Thoracic aorta (tissue), 2 donors: ENCODE data around the gene CEP131. TPM values are rescaled to one million over a fixed set of nuclear protein-coding genes. Genes with fewer than 3 reads are reported as not detected.

Source experiments
- ATAC-seq: fragments of 150-250 bp; one replicate; pipeline ENCODE4 v1.8.0; 2017; ENCODE audit warnings: low read depth; ENCODE audit not compliant: insufficient number of reproducible peaks, low FRiP score
- DNase-seq: peaks from one replicate; pipeline ENCODE4 v3.0.0-alpha.2; 2020; ENCODE audit warnings: low spot score
- H3K27ac ChIP-seq, 2 donors: fragments of 200-600 bp; sonication (generic); 1 replicate in 1 of 2; 2 replicates in 1 of 2; pipeline ENCODE4 v1.5.1; 2016; ENCODE audit warnings: mild to moderate bottlenecking in 2 of 2, moderate library complexity in 2 of 2
- H3K27me3 ChIP-seq: fragments of 200-600 bp; sonication (generic); replicated peaks from 2 replicates; pipeline ENCODE4 v1.6.0; 2016; ENCODE audit warnings: mild to moderate bottlenecking; ENCODE audit not compliant: insufficient read depth
- H3K36me3 ChIP-seq: fragments of 200-600 bp; sonication (generic); one replicate; pipeline ENCODE4 v1.5.1; 2016
- H3K4me1 ChIP-seq, 2 donors: fragments of 200-600 bp; sonication (generic); 1 replicate in 1 of 2; 2 replicates in 1 of 2; pipeline versions ENCODE4 v1.5.1 to v1.6.0; 2016; ENCODE audit warnings: low read depth in 2 of 2, mild to moderate bottlenecking in 1 of 2; ENCODE audit not compliant: control insufficient read depth in 1 of 2
- H3K4me3 ChIP-seq: fragments of 200-600 bp; sonication (generic); 2 replicates; pipeline ENCODE4 v1.5.1; 2016; ENCODE audit warnings: mild to moderate bottlenecking
- H3K9me3 ChIP-seq: fragments of 200-600 bp; sonication (generic); 2 replicates; pipeline ENCODE4 v1.5.1; 2016
- total RNA-seq, 2 donors: library from RNA; depleted of rRNA; stranded (reverse); fragments of >200 nt; gene quantifications; one replicate each; pipeline versions ENCODE4 v1.1.0 to v1.2.3, GENCODE V29; 2016
- TF ChIP-seq, protein P1 (sequence below): fragments of 200-600 bp; sonication (generic); IDR thresholded peaks from one replicate; pipeline ENCODE4 v1.5.1; 2019; ENCODE audit warnings: antibody characterized with exemption

The CEP131 gene
- total RNA-seq, 2 donors from 2014 or later: 5.8 to 11.4 TPM

DNA sequence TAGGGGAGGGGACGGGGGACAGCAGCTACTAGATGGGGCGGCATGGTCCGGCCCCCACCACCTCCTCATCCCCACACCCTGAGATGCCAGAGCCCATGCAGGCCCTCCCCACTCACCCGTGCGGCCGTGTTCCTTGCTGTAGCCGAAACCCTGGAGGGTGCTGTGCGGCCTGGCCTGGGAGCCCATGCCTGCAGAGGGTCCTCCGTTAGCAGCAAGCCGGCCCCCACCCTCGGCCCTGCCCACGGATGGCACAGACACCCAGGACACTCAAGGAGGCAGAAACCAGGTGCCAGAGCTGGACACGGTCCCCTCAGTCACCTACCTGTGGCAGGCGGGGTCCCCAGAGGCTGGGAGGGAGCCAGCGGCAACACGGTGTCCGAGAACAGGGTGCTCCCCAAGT, 10.6 kb upstream of the CEP131 start:
- Histone ChIP-seq H3K9me3 (no peaks in the 10 kb centered on the region), H3K4me1 (peaks cover 11 to 14% of the 10 kb centered on the region in 2 donors), H3K27ac (no peak overlapping the region), H3K4me3 (no peak overlapping the region), H3K27me3 (no peaks in the 10 kb centered on the region), H3K36me3 (peaks cover 22% of the 10 kb centered on the region)
- TF ChIP-seq, protein P1, sequence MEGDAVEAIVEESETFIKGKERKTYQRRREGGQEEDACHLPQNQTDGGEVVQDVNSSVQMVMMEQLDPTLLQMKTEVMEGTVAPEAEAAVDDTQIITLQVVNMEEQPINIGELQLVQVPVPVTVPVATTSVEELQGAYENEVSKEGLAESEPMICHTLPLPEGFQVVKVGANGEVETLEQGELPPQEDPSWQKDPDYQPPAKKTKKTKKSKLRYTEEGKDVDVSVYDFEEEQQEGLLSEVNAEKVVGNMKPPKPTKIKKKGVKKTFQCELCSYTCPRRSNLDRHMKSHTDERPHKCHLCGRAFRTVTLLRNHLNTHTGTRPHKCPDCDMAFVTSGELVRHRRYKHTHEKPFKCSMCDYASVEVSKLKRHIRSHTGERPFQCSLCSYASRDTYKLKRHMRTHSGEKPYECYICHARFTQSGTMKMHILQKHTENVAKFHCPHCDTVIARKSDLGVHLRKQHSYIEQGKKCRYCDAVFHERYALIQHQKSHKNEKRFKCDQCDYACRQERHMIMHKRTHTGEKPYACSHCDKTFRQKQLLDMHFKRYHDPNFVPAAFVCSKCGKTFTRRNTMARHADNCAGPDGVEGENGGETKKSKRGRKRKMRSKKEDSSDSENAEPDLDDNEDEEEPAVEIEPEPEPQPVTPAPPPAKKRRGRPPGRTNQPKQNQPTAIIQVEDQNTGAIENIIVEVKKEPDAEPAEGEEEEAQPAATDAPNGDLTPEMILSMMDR: no peak
- no peak for DNase-seq
- no peak for ATAC-seq

DNA sequence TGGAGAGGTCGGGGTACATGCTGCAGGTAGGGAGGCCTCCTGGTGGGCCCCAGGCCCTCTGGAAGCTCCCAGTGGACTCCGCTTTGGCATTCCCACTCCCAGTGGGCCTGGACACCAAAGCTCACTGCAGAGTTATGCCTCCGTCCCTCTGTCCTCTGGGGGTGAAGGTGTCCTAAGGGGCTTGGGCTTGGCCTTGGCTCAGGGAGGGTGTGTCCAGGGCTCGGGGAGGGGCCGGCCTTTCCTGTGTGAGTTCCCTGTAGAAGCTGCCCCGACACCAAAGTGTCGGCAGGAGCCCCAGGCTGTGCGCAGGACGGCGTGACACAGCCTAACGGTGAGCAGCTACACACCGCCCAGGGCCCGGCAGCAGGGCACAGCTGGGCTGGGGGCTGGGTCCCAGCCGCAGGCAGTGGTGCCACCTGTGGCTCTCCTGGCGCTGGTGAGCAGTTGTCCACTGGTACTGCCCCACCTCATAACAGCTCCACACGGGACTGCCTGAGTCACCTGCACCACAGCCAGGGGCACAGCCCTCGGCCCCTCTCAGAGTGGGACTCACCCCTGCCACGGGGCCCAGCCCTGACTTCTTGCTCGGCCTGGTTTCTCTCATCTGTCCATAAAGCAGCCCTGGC, 10.0 kb upstream of the CEP131 start:
- H3K36me3 ChIP-seq: peaks cover 22% of the 10 kb centered on the region
- ATAC-seq: no peak
- no peaks in the 10 kb centered on the region for H3K27me3 ChIP-seq
- H3K9me3 ChIP-seq: no peaks in the 10 kb centered on the region
- no peak overlapping the region for H3K4me3 ChIP-seq
- H3K4me1 ChIP-seq: peaks cover 6 to 9% of the 10 kb centered on the region in 2 donors
- TF ChIP-seq, protein P1: no peak
- no peak overlapping the region for H3K27ac ChIP-seq
- DNase-seq: no peak

DNA sequence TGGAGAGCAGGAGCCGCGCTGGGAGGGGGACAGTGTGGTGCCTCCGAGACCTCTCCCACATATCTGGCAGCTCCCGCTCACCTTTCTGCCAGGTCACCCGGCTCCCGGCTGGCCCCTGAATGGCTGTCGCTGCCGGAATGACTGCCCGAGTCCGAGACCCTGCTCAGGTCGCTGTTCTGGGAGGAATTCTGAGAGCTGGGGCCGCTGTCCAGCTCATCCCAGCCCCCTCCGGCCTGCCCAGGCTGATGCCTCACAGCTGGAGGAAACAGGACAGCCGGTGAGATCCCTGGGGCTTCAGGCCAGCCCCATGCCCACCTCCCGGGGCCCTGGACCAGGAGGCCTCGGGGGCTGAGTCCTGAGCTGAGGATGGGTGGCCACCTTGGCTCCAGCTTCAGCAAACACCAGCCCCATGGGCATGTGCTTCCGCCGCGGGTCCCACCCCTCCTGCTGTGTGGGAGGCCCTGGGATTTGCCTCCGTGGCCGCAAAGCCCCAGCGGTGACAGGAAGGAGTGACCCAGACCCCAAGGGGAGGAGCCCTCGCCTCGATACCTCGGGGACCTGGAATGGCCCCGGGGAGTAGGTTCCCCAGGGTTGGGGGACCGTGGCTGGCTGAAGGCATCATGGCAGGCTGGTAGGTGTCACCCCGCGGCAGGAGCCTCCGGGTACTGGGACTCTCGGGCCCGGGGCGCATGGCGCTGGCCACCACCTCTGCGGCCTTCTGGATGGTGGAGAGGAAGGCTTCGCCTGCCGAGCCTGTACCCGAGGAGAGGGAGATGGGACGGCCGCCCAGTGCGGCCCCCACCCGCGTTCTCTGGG, 9.2 kb upstream of the CEP131 start:
- Histone ChIP-seq H3K4me1 (peaks cover 0 to 1% of the 10 kb centered on the region in 2 donors), H3K4me3 (no peak overlapping the region), H3K9me3 (no peaks in the 10 kb centered on the region), H3K27ac (no peak overlapping the region), H3K36me3 (peaks cover 22% of the 10 kb centered on the region), H3K27me3 (no peaks in the 10 kb centered on the region)
- DNase-seq: no peak
- TF ChIP-seq, protein P1: no peak
- ATAC-seq: no peak

DNA sequence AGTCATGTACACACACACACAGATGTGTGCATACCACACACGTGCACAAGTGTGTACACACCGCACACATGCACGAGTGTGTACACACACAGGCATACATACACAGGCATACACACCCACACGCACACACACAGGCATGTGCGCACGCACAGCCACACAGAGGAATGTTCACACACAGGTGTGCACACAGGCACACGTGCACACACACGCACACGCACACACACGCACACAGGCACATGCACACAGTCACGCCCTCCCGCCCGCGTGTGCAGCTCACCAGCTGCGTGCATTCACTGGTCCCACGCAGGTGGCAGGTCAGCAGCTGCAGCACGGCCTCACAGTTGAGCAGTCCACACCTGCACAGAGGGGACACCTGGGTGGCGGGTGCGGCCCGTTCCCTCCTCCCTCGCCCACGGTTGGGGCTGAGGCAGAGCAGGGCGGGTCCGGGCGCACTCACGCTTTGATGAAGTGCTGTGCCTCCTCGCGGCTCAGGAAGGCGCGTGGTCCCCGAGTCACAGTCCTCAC, 8.4 kb upstream of the CEP131 start:
- Histone ChIP-seq H3K9me3 (no peaks in the 10 kb centered on the region), H3K4me3 (no peak overlapping the region)

More for the DNA sequence above, 8.4 kb upstream of the CEP131 start:
- Histone ChIP-seq H3K4me1 (no peaks in the 10 kb centered on the region), H3K36me3 (peaks cover 17% of the 10 kb centered on the region), H3K27me3 (no peaks in the 10 kb centered on the region), H3K27ac (no peak overlapping the region)
- TF ChIP-seq, protein P1: no peak
- ATAC-seq (no peak), DNase-seq (no peak)
